ENCODE measurements around the gene CRYBB1.

The CRYBB1 gene

DNA sequence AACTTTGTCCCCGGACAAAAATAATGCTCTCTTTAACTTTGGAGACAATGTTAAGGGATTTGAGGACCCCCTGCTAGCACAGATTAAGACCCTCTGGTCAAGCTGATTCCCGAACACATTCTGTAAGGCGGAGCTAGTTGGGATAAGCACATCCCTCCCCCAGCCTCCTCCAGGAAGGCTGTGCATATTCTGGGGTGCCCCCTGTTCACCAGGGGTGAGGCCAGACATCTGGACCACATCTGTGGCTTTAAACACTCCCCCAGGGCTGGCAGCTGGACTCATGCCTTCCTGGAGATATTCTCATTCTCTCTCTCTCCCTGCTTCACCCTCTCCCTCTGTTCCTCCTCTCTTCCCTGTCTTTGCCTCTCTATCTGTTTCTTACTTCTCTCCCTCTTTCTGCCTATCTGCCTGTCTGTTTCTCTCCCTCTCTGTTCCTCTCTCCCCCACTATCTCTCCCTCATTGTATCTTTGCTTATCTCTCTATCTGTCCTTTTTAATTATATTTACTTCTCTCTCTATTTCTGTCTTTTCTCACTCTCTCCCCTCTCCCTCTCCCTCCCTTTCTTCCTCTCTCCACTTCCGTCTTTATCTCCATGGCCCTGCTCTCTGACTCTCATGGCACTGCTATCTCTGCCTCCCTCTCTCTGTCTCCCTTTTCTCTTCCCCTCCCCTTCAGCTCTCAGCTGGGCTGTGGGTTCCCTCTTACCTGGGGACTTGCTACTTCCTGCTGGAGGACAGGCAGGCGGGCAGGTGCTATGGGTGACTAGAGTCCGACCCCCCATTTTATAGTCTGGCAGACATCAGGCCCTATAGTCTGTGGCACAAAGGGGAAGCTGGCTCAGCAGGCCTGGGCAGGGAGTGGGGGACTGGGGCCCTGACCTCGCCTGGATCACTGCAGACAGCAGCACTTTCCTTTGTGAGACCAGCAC, at the start of gene CRYBB1:
CRYBB1 (minus strand) TSS at position 757 of the 929 bp plus-strand sequence. CDS start 1,708 bp downstream, outside the sequence.
- DNase-seq (ENCODE audit: low read depth in 2 of 2), result no peak

- DNase-seq (ENCODE audit: low read depth in 2 of 2), result no peak
These were observed 49.3 kb upstream of the CRYBB1 start for GRCh38 chr22:26667140-26667539.

- no peak for DNase-seq (ENCODE audit: low read depth in 2 of 2)
These were observed 48.0 kb upstream of the CRYBB1 start for GRCh38 chr22:26665813-26666231.

- DNase-seq (ENCODE audit: low read depth in 2 of 2), result no peak
These were observed 45.6 kb upstream of the CRYBB1 start for GRCh38 chr22:26663374-26663923.

GRCh38 chr22:26662160-26662559, 44.3 kb upstream of the CRYBB1 start:
- no peak for DNase-seq (ENCODE audit: low read depth in 2 of 2)

GRCh38 chr22:26660961-26661578, 43.2 kb upstream of the CRYBB1 start:
- no peak for DNase-seq (ENCODE audit: low read depth in 2 of 2)

- no peak for DNase-seq (ENCODE audit: low read depth in 2 of 2)
These were observed 42.5 kb upstream of the CRYBB1 start for GRCh38 chr22:26660356-26660755.

- DNase-seq (ENCODE audit: low read depth in 2 of 2), result peak; percentile 52 to 55
These were observed 41.0 kb upstream of the CRYBB1 start for GRCh38 chr22:26658671-26659478.

- DNase-seq (ENCODE audit: low read depth in 2 of 2), result no peak
These were observed 40.3 kb upstream of the CRYBB1 start for GRCh38 chr22:26658161-26658560.

DNA sequence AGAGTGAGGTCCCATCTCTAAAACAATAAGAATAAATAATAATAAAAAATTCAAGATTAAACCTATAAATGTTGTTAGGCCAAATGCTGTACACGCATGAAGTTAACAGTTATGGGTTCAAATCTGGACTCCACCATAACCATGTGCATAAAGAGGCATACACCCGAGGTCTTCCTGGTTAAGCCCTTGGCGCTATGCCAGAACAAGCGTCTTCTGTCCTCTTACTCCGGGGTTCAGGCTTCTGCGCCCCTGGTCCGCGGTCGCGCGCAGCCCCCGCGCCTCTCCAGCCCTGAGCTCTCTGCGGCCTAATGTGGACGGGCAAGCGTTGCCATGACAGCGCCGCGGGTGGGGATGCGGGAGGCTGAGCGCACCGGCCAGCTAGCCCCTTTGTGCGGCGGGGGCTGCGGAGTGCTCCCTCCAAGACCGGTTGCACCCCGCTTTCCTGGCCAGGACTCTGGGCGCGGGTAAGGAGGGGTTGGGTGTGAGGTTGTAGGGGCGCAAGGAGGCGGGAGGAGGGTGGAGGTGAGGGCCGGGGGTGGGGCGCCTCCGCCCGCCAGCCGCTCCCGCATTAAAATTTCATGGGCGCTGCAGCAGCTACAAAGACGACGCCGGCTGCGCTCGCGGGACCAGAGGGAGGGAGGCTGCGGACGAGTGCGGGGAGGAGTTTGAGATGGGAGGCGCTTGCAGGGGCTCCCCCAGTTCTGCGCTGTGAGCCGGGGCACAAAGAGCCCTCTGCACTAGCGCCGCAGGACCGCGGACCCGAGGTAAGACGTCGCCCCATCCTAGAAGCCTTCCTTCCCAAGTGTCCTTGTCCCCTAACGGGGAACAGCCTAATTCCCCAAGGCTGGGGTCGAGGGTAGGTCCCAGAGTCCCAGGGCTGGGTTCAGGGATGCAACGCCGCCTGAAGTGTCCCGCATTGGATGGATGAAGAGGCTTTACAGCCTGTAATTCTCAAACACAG, 39.3 kb upstream of the CRYBB1 start, which contains the start of gene MIAT:
MIAT (plus strand) TSS at position 698 of the 961 bp plus-strand sequence.
- DNase-seq (ENCODE audit: low read depth in 2 of 2), result peak in 1 of 2 donors; percentile 51

DNA sequence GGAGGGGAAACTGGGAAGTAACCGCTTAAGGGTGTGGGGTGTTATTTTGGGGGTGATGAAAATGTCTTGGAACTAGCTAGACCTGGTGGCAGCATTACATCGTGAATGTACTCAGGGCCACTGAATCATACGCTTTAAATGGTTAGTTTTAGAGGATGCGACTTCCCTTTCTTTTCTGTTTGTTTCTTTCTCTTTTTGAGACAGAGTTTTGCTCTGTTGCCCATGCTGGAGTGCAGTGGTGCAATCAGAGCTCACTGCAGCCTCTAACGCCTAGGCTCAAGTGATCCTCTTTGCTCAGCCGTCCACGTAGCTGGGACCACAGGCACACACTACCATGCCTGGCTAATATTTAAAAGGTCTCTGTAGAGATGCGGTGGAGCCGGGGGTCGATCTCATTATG, 34.0 kb upstream of the CRYBB1 start:
- no peak for DNase-seq (ENCODE audit: low read depth in 2 of 2)

DNA sequence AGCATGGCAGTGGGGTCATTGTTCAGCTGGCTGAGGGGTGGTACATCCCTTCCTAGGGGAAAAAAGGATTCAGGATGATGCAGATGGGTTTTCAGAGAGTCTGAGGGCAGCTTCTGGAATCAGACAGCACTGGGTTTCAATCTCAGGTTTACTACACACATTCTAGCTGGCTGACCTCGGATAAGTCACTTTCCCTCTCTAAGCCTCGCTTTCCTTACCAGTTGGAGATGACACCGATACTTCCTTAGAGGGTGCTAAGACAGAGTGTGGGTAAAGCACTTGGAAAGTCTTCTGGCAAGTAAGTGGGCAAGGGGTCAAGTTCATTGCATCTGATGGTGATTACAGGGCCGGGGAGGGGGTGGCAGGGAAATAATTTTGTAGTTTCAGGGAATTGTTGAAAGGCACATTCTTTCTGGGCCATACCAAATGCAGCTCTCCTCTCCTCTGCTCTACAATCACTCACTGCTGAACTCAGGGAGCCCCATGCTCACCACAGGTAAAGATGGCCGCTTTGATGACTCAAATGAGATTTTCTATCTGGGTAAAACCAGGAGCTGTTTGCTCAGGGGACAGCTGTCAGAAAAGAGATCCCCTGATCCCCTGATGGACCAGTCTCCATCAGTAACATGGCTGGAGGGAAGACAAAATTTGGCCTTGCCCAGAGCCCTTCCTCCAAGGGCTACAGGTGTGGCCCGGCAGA, 33.0 kb upstream of the CRYBB1 start:
- no peak for DNase-seq (ENCODE audit: low read depth in 2 of 2)

GRCh38 chr22:26648528-26649388, 30.9 kb upstream of the CRYBB1 start:
- DNase-seq (ENCODE audit: low read depth in 2 of 2), result no peak

- no peak for DNase-seq (ENCODE audit: low read depth in 2 of 2)
These were observed 30.2 kb upstream of the CRYBB1 start for GRCh38 chr22:26648011-26648497.

DNA sequence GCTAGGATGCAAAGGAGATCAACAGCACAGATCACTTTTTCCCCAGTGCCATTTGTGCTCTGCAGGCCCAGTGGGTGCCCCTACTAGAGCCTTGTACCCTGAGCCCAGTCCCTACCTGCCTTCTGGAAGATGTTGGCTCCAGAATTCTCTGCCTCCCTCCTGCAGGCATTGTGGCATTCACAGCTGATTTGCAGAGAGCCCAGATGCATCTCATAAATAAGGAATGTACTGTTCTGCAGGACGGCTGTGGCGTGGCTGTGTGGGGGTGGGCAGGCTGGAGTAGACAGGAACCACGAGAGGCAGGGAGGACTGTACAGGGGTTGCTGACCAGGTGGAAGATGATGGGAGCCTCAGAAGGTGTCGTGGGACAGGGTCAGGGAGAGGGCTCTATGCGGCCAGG, 28.3 kb upstream of the CRYBB1 start:
- no peak for DNase-seq (ENCODE audit: low read depth in 2 of 2)

- no peak for DNase-seq (ENCODE audit: low read depth in 2 of 2)
These were observed 25.7 kb upstream of the CRYBB1 start for GRCh38 chr22:26643418-26644100.

GRCh38 chr22:26642465-26643417, 24.9 kb upstream of the CRYBB1 start:
- peak; percentile 61 to 68 for DNase-seq (ENCODE audit: low read depth in 2 of 2)
